HepG2 (cell line): ENCODE results near the gene ADAM15. TPM values are rescaled to one million over a fixed set of nuclear protein-coding genes. Genes with fewer than 3 reads are reported as not detected.

ENCODE experiments used
- ATAC-seq: fragments of 200-7000 bp; cut with Tn5 transposase; 3 replicates; pipeline ENCODE4 v1.9.1; 2020; ENCODE audit warnings: mild to moderate bottlenecking, moderate library complexity
- BruUV-seq: library from RNA; stranded (reverse); fragments of 400-500 nt; replicated peaks from 2 replicates; lab custom pipeline; 2021; lab: Mats Ljungman, UMichigan
- CTCF ChIA-PET: fragments of 300-600 bp; formaldehyde crosslinking; extraction: SDS; loops from one replicate; lab custom pipeline; 2021; ENCODE audit warnings: low total read pairs, inconsistent platforms, low intra/inter-chr PET ratio; lab: Yijun Ruan, JAX
- POLR2A ChIA-PET: fragments of 350-600 bp; sonication (Branson Sonifier 250); formaldehyde crosslinking; loops from one replicate; lab custom pipeline; 2020; ENCODE audit warnings: antibody characterized with exemption, inconsistent platforms; lab: Yijun Ruan, JAX
- DNase-seq: peaks from one replicate; pipeline ENCODE4 v3.0.0-alpha.2; 2015; ENCODE audit warnings: low spot score
- FAIRE-seq: peaks from 3 replicates; lab custom pipeline; 2011; peaks lifted over from hg19 to GRCh38; lab: Jason Lieb, UNC
- H2AFZ ChIP-seq: one replicate; pipeline ENCODE4 v1.6.1; 2011; ENCODE audit warnings: low read length, inconsistent platforms
- H3K27ac ChIP-seq: fragments of 300-600 bp; 3 replicates; pipeline ENCODE4 v1.8.0; 2011; ENCODE audit warnings: mixed run types, mild to moderate bottlenecking, mixed read lengths, low read length, inconsistent platforms; ENCODE audit not compliant: insufficient read depth; ENCODE audit errors: extremely low read length
- H3K27me3 ChIP-seq, 2 experiments: fragments of 200-600 bp in 1 of 2; 2 replicates in 1 of 2; 3 replicates in 1 of 2; pipeline versions ENCODE4 v1.6.0 to v1.8.0; 2011; ENCODE audit warnings: low read length in 2 of 2, mild to moderate bottlenecking in 2 of 2, moderate library complexity in 2 of 2, inconsistent platforms in 1 of 2; ENCODE audit not compliant: insufficient read depth in 2 of 2, control insufficient read depth in 1 of 2
- H3K36me3 ChIP-seq, 2 experiments: fragments of 200-600 bp in 1 of 2; replicated peaks in 1 of 2; 2 replicates in 1 of 2; 3 replicates in 1 of 2; pipeline versions ENCODE4 v1.5.1 to v1.8.0; 2011; ENCODE audit warnings: low read length in 2 of 2, inconsistent platforms in 1 of 2; ENCODE audit not compliant: insufficient read depth in 2 of 2, control insufficient read depth in 1 of 2
- H3K4me1 ChIP-seq: 2 replicates; pipeline ENCODE4 v1.5.1; 2012; ENCODE audit warnings: low read length, inconsistent platforms; ENCODE audit not compliant: insufficient read depth
- H3K4me2 ChIP-seq: 2 replicates; pipeline ENCODE4 v1.6.0; 2011; ENCODE audit warnings: low read depth, low read length, inconsistent platforms
- H3K4me3 ChIP-seq, 3 experiments: fragments of 200-600 bp in 1 of 3; sonication (generic), shearing (Covaris generic) in 1 of 3; replicated peaks in 1 of 3; 2 replicates each; pipeline ENCODE4 v1.5.1; 2011 to 2016; ENCODE audit warnings: low read length in 3 of 3, inconsistent platforms in 2 of 3, low read depth in 2 of 3, mild to moderate bottlenecking in 2 of 3, control low read depth in 1 of 3, mixed read lengths in 1 of 3; ENCODE audit not compliant: insufficient read depth in 1 of 3
- H3K79me2 ChIP-seq: one replicate; pipeline ENCODE4 v1.6.1; 2011; ENCODE audit warnings: low read length, inconsistent platforms; ENCODE audit not compliant: insufficient read depth
- H3K9ac ChIP-seq: 2 replicates; pipeline ENCODE4 v1.6.0; 2011; ENCODE audit warnings: mild to moderate bottlenecking, low read depth, low read length, inconsistent platforms; ENCODE audit not compliant: insufficient read depth
- H3K9me3 ChIP-seq: 2 replicates; pipeline ENCODE4 v1.5.1; 2012; ENCODE audit warnings: mild to moderate bottlenecking, low read length
- H4K20me1 ChIP-seq: 2 replicates; pipeline ENCODE4 v1.6.0; 2011; ENCODE audit warnings: inconsistent platforms, mild to moderate bottlenecking, low read length, moderate library complexity; ENCODE audit not compliant: insufficient read depth
- BRD4 ChIP-seq: sonication (generic); formaldehyde crosslinking; IDR thresholded peaks from 2 replicates; pipeline ENCODE4 v1.4.0; 2020; ENCODE audit warnings: missing genetic modification reagents
- GATAD2A ChIP-seq: IDR thresholded peaks from 2 replicates; pipeline ENCODE4 v1.6.1; 2016
- GZF1 ChIP-seq: sonication (generic); formaldehyde crosslinking; IDR thresholded peaks from 2 replicates; pipeline ENCODE4 v1.5.1; 2020; ENCODE audit warnings: mild to moderate bottlenecking, missing genetic modification reagents
- MAFK ChIP-seq, 2 experiments: IDR thresholded peaks in 1 of 2; conservative IDR thresholded peaks in 1 of 2; 2 replicates each; pipeline ENCODE4 v1.6.1; 2011; ENCODE audit warnings: improper control_type of control experiment in 2 of 2, low read length in 2 of 2
- PAXIP1 ChIP-seq: sonication (generic); formaldehyde crosslinking; conservative IDR thresholded peaks from 2 replicates; pipeline ENCODE4 v1.4.0; 2020; ENCODE audit warnings: mild to moderate bottlenecking, missing genetic modification reagents, moderate library complexity
- RFX3 ChIP-seq: IDR thresholded peaks from 2 replicates; pipeline ENCODE4 v1.6.1; 2016; ENCODE audit warnings: missing biosample characterization, missing genetic modification reagents
- ZFP91 ChIP-seq: sonication (generic); formaldehyde crosslinking; IDR thresholded peaks from 2 replicates; pipeline ENCODE4 v1.9.0; 2022; ENCODE audit warnings: missing genetic modification reagents, mild to moderate bottlenecking, borderline replicate concordance
- ZNF331 ChIP-seq: sonication (generic); formaldehyde crosslinking; IDR thresholded peaks from 2 replicates; pipeline ENCODE4 v1.4.0; 2020; ENCODE audit warnings: missing genetic modification reagents
- ZNF383 ChIP-seq: sonication (generic); formaldehyde crosslinking; IDR thresholded peaks from 2 replicates; pipeline ENCODE4 v1.4.0; 2020; ENCODE audit warnings: missing genetic modification reagents, mild to moderate bottlenecking, borderline replicate concordance
- ZNF414 ChIP-seq: sonication (generic); formaldehyde crosslinking; IDR thresholded peaks from 2 replicates; pipeline ENCODE4 v1.5.0; 2020; ENCODE audit warnings: missing genetic modification reagents
- ZNF468 ChIP-seq: sonication (generic); formaldehyde crosslinking; IDR thresholded peaks from 2 replicates; pipeline ENCODE4 v1.8.0; 2022; ENCODE audit warnings: mild to moderate bottlenecking, moderate library complexity, missing genetic modification reagents
- ZNF616 ChIP-seq: sonication (generic); formaldehyde crosslinking; IDR thresholded peaks from 2 replicates; pipeline ENCODE4 v1.5.0; 2020; ENCODE audit warnings: low read depth, mild to moderate bottlenecking, missing genetic modification reagents
- ZNF619 ChIP-seq: sonication (generic); formaldehyde crosslinking; IDR thresholded peaks from 2 replicates; pipeline ENCODE4 v1.4.0; 2020; ENCODE audit warnings: mild to moderate bottlenecking, missing genetic modification reagents
- ZNF773 ChIP-seq: sonication (generic); formaldehyde crosslinking; IDR thresholded peaks from 2 replicates; pipeline ENCODE4 v1.4.0; 2020; ENCODE audit warnings: missing genetic modification reagents, borderline replicate concordance
- WGBS: methylation state at CpG from one replicate; pipeline ENCODE4 v1.1.6; 2017; ENCODE audit warnings: low lambda C conversion rate; 5-methylcytosine and 5-hydroxymethylcytosine counted together
- in situ Hi-C: cut with HindIII; loops from 2 replicates; pipeline ENCODE4 v1.10.0; 2017; ENCODE audit warnings: low pct_unique_long_range_greater_than_20kb; ENCODE audit not compliant: extremely low pct_ligation_motif_present
- intact Hi-C: fragments of 100-400 bp; cut with micrococcal nuclease; formaldehyde crosslinking; loops from one replicate; pipeline ENCODE4 v1.10.0; 2022; ENCODE audit not compliant: unreplicated experiment
- polyA plus RNA-seq, 8 experiments: library from polyadenylated mRNA; depleted of rRNA in 3 of 8; stranded (reverse) in 7 of 8; unstranded in 1 of 8; fragments of >200 nt; fragmentation: Illumina TruSeq in 4 of 8; extraction: Trizol in 4 of 8; gene quantifications; 2 replicates each; pipeline versions ENCODE4 v1.2.1 to v1.2.3, GENCODE V29; 2011 to 2016; ENCODE audit warnings: low read depth in 4 of 8, missing spikeins in 1 of 8, mixed read lengths in 1 of 8; ENCODE audit not compliant: insufficient read depth in 1 of 8
- total RNA-seq, 5 experiments: library from RNA; depleted of rRNA; stranded (reverse); fragments of >200 nt; fragmentation: Illumina TruSeq; extraction: Trizol; gene quantifications; 2 replicates each; pipeline ENCODE4 v1.2.3, GENCODE V29; 2016; ENCODE audit warnings: low read depth in 1 of 5

Gene ADAM15
- total and polyA plus RNA-seq, 2 of the 13 experiments (the other 11 are each of a cell fraction or from before 2014, with no cell fraction given), result 17.9 to 25.6 TPM

- peak; percentile 23; the same call in 1 of the 2 replicates for TF ChIP-seq ZFP91 (CRISPR knock-in tag)
- TF ChIP-seq ZNF619, result no peak
- no peak for TF ChIP-seq BRD4
- no peak for TF ChIP-seq RFX3 (CRISPR knock-in tag)
- TF ChIP-seq GZF1, result no peak
- TF ChIP-seq GATAD2A (CRISPR knock-in tag), result peak; percentile 32; the same call in 1 of the 2 replicates
- no peak for TF ChIP-seq ZNF773 (CRISPR knock-in tag)
- 0 out of 2 replicates have a peak, but pooled peaks have one; percentile 25 for TF ChIP-seq ZNF331 (CRISPR knock-in tag)
Measured at GRCh38 chr1:155022927-155023236, 28.2 kb upstream of the ADAM15 start (continued).

- intact Hi-C loops, result no loop called here
- CTCF ChIA-PET, result no interaction called here
- in situ Hi-C loops, result no loop called here
Measured at GRCh38 chr1:155023627-155024026, 27.5 kb upstream of the ADAM15 start.

More at GRCh38 chr1:155023627-155024026, 27.5 kb upstream of the ADAM15 start:
- Histone ChIP-seq H3K4me3 (no peak overlapping the region), H3K4me1 (peaks cover 64% of the 10 kb centered on the region), H3K79me2 (no peaks in the 10 kb centered on the region), H3K9me3 (no peaks in the 10 kb centered on the region), H3K27ac (no peak overlapping the region), H3K27me3 (no peaks in the 10 kb centered on the region), H3K36me3 (no peaks in the 10 kb centered on the region), H4K20me1 (no peaks in the 10 kb centered on the region), H3K4me2 (no peak overlapping the region), H3K9ac (no peak overlapping the region), H2AFZ (no peak overlapping the region)
- FAIRE-seq (no peak), ATAC-seq (peak; percentile 17; the same call in 2 of the 3 replicates), DNase-seq (no peak)
- 27% methylated on average over 5 of the region's 5 CpGs for WGBS
- POLR2A ChIA-PET, result interaction anchor here (1.0 to 2.5 kb wide), 4 partner anchors 21 to 53 kb away, joined by 3 to 11 read pairs (median 4); partner anchors contain the start of gene SHC1
- TF ChIP-seq ZNF468 (CRISPR knock-in tag) (no peak), ZNF619 (no peak), MAFK (conservative IDR thresholded peaks at IDR 0.05 in 1 of 2, IDR thresholded peaks at IDR 0.05 in 1 of 2; ENCODE audit: low read length in 2 of 2) (no peak), ZNF616 (no peak), ZNF414 (CRISPR knock-in tag) (no peak), PAXIP1 (CRISPR knock-in tag) (no peak), ZNF383 (CRISPR knock-in tag) (no peak)
- BruUV-seq, result no TSS peak
